ENCODE measurements around the gene GPC6.

DNA sequence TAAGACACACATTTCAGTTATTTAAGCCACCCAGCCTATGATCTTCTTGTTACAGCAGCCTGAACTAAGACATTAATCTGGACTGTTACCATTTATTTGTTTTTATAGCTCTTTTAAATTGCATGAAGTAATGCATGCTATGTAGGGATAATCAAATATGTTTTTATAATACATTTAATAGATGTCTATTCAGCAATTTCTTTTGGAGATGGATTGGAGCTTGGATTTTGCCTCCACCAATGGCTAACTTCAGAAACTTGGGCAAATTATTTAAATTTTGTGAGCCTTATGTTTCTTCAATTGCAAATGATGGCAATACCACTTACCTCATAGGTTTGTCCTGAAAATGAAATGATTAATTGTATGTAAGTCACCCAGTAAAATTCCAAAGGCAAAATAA, 288.7 kb downstream of the GPC6 start:
- TF ChIP-seq EZH2 (IDR thresholded peaks at IDR 0.05; ENCODE audit: borderline replicate concordance, insufficient read depth, low read length, poor library complexity, severe bottlenecking) (no peak), RAD21 (conservative IDR thresholded peaks at IDR 0.05) (no peak), EP300 (conservative IDR thresholded peaks at IDR 0.05; ENCODE audit: poor library complexity, severe bottlenecking) (no peak), TAF1 (IDR thresholded peaks at IDR 0.05; ENCODE audit: low read depth) (no peak)
- TF ChIP-seq, protein P1, sequence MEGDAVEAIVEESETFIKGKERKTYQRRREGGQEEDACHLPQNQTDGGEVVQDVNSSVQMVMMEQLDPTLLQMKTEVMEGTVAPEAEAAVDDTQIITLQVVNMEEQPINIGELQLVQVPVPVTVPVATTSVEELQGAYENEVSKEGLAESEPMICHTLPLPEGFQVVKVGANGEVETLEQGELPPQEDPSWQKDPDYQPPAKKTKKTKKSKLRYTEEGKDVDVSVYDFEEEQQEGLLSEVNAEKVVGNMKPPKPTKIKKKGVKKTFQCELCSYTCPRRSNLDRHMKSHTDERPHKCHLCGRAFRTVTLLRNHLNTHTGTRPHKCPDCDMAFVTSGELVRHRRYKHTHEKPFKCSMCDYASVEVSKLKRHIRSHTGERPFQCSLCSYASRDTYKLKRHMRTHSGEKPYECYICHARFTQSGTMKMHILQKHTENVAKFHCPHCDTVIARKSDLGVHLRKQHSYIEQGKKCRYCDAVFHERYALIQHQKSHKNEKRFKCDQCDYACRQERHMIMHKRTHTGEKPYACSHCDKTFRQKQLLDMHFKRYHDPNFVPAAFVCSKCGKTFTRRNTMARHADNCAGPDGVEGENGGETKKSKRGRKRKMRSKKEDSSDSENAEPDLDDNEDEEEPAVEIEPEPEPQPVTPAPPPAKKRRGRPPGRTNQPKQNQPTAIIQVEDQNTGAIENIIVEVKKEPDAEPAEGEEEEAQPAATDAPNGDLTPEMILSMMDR (IDR thresholded peaks at IDR 0.05; ENCODE audit: poor library complexity, severe bottlenecking) = no peak

Data from neural cell (in vitro differentiated cells).